ENCODE results near the gene GPR157.
"Not testable (repeated sequence)": the region's sequence is repeated elsewhere in the genome, so short reads cannot be mapped to it uniquely, and the experiment has no call there.

The GPR157 gene

GRCh38 chr1:9128520-9129265 lies at the start of gene GPR157:
TSS of gene GPR157 (minus strand) at chr1:9129102. CDS start at chr1:9129027, 75 bp downstream.
- peak; percentile 54 for DNase-seq

GRCh38 chr1:9174762-9175161 lies 45.9 kb upstream of the GPR157 start:
- no peak for DNase-seq

GRCh38 chr1:9174243-9174642 lies 45.3 kb upstream of the GPR157 start:
- no peak for DNase-seq

GRCh38 chr1:9169601-9170137 lies 40.8 kb upstream of the GPR157 start:
- no peak for DNase-seq

GRCh38 chr1:9167638-9168037 lies 38.7 kb upstream of the GPR157 start:
- DNase-seq = no peak

GRCh38 chr1:9166289-9167235 lies 37.7 kb upstream of the GPR157 start:
- DNase-seq = no peak

- no peak for DNase-seq
These were observed 36.5 kb upstream of the GPR157 start for GRCh38 chr1:9165396-9165795.

GRCh38 chr1:9164919-9165318 lies 36.0 kb upstream of the GPR157 start:
- DNase-seq = no peak

- DNase-seq = no peak
These were observed 35.6 kb upstream of the GPR157 start for GRCh38 chr1:9164532-9164900.

GRCh38 chr1:9161963-9162362 lies 33.1 kb upstream of the GPR157 start:
- DNase-seq = no peak

GRCh38 chr1:9161342-9161741 lies 32.4 kb upstream of the GPR157 start:
- DNase-seq = no peak

GRCh38 chr1:9160079-9160717 lies 31.3 kb upstream of the GPR157 start:
- DNase-seq = no peak

- DNase-seq = no peak
These were observed 27.0 kb upstream of the GPR157 start for GRCh38 chr1:9155879-9156278.

GRCh38 chr1:9155405-9155804 lies 26.5 kb upstream of the GPR157 start:
- DNase-seq = not testable (repeated sequence)

- DNase-seq = no peak
These were observed 24.2 kb upstream of the GPR157 start for GRCh38 chr1:9153152-9153551.

GRCh38 chr1:9152535-9152934 lies 23.6 kb upstream of the GPR157 start:
- DNase-seq = no peak

- DNase-seq = peak; percentile 76
These were observed 22.5 kb upstream of the GPR157 start for GRCh38 chr1:9151328-9151860.

GRCh38 chr1:9150582-9151327 lies 21.9 kb upstream of the GPR157 start:
- peak; percentile 74 for DNase-seq

GRCh38 chr1:9149837-9150581 lies 21.1 kb upstream of the GPR157 start:
- no peak for DNase-seq

- DNase-seq = no peak
These were observed 20.2 kb upstream of the GPR157 start for GRCh38 chr1:9149151-9149550.

- DNase-seq = no peak
These were observed 17.3 kb upstream of the GPR157 start for GRCh38 chr1:9146156-9146555.
